Peyer's patch (tissue), 4 donors: ENCODE data around the gene FGF19. TPM values are rescaled to one million over a fixed set of nuclear protein-coding genes. Genes with fewer than 3 reads are reported as not detected.

Experiments
- DNase-seq, 3 donors: peaks; one replicate each; pipeline ENCODE4 v3.0.0-alpha.2; 2017 to 2019
- H3K27ac ChIP-seq, 4 donors: fragments of 200-600 bp; sonication (generic); one replicate each; pipeline ENCODE4 v1.5.1; 2016 to 2019
- H3K27me3 ChIP-seq, 2 donors: fragments of 200-600 bp; sonication (generic); one replicate each; pipeline ENCODE4 v1.5.1; 2019
- H3K36me3 ChIP-seq, 3 donors: fragments of 200-600 bp; sonication (generic); one replicate each; pipeline ENCODE4 v1.5.1; 2016 to 2019
- H3K4me1 ChIP-seq, 4 donors: fragments of 200-600 bp; sonication (generic); one replicate each; pipeline ENCODE4 v1.5.1; 2016 to 2019
- H3K4me3 ChIP-seq, 4 donors: fragments of 200-600 bp; sonication (generic); 1 replicate in 3 of 4; 2 replicates in 1 of 4; pipeline ENCODE4 v1.5.1; 2016 to 2019; ENCODE audit warnings: mild to moderate bottlenecking in 1 of 4
- H3K9me3 ChIP-seq, 4 donors: fragments of 200-600 bp; sonication (generic); one replicate each; pipeline ENCODE4 v1.5.1; 2016 to 2019; ENCODE audit warnings: mild to moderate bottlenecking in 1 of 4
- CTCF ChIP-seq, 6 experiments: fragments of 450-650 bp in 4 of 6; fragments of 200-600 bp in 2 of 6; sonication (generic) in 1 of 6; IDR thresholded peaks; one replicate each; pipeline ENCODE4 v1.5.1; 2017 to 2019; ENCODE audit warnings: antibody characterized with exemption in 6 of 6, mild to moderate bottlenecking in 3 of 6, moderate library complexity in 1 of 6
- POLR2A ChIP-seq, 2 donors: fragments of 450-650 bp; IDR thresholded peaks; one replicate each; pipeline ENCODE4 v1.5.1; 2017; ENCODE audit warnings: antibody characterized with exemption in 2 of 2, mild to moderate bottlenecking in 2 of 2, moderate library complexity in 2 of 2
- total RNA-seq, 4 donors: library from RNA; depleted of rRNA; stranded (reverse); fragments of >200 nt; gene quantifications; one replicate each; pipeline ENCODE4 v1.1.0, GENCODE V29; 2016

Gene FGF19
- total RNA-seq, 4 donors from 2014 or later = 3.2 to 4.9 TPM; not detected in 2

- no peak for DNase-seq
- peaks cover 0 to 27% of the 10 kb centered on the region in 2 donors for H3K27me3 ChIP-seq
- TF ChIP-seq POLR2A (IDR thresholded peaks at IDR 0.05) (no peak), CTCF (IDR thresholded peaks at IDR 0.05) (no peak)
- no peak overlapping the region for H3K27ac ChIP-seq
- peaks cover 0 to 69% (median 5%) of the 10 kb centered on the region in 4 donors for H3K4me1 ChIP-seq
- H3K36me3 ChIP-seq = no peaks in the 10 kb centered on the region
- H3K4me3 ChIP-seq = peak overlapping the region in 1 of 4 donors; percentile 47
- no peaks in the 10 kb centered on the region for H3K9me3 ChIP-seq
Measured at GRCh38 chr11:69703453-69703767, 412 bp downstream of the FGF19 start.

GRCh38 chr11:69702769-69703452, 911 bp downstream of the FGF19 start:
- DNase-seq = no peak
- H3K27me3 ChIP-seq = peaks cover 0 to 27% of the 10 kb centered on the region in 2 donors
- H3K4me1 ChIP-seq = peaks cover 0 to 69% (median 5%) of the 10 kb centered on the region in 4 donors
- H3K36me3 ChIP-seq = no peaks in the 10 kb centered on the region
- TF ChIP-seq POLR2A (IDR thresholded peaks at IDR 0.05) (no peak), CTCF (IDR thresholded peaks at IDR 0.05) (no peak)
- peak overlapping the region in 1 of 4 donors; percentile 47 for H3K4me3 ChIP-seq
- no peak overlapping the region for H3K27ac ChIP-seq
- no peaks in the 10 kb centered on the region for H3K9me3 ChIP-seq

GRCh38 chr11:69702239-69702691, 1.6 kb downstream of the FGF19 start:
- peak overlapping the region in 1 of 4 donors; percentile 47 for H3K4me3 ChIP-seq
- H3K9me3 ChIP-seq = no peaks in the 10 kb centered on the region
- no peak overlapping the region for H3K27ac ChIP-seq
- peaks cover 0 to 67% (median 5%) of the 10 kb centered on the region in 4 donors for H3K4me1 ChIP-seq
- H3K27me3 ChIP-seq = peaks cover 0 to 27% of the 10 kb centered on the region in 2 donors
- no peak for TF ChIP-seq POLR2A (IDR thresholded peaks at IDR 0.05)
- TF ChIP-seq CTCF (IDR thresholded peaks at IDR 0.05) = no peak
- no peaks in the 10 kb centered on the region for H3K36me3 ChIP-seq
- DNase-seq = no peak

GRCh38 chr11:69700278-69701140, 3.3 kb downstream of the FGF19 start:
- Histone ChIP-seq H3K4me3 (no peak overlapping the region), H3K4me1 (peaks cover 0 to 49% (median 5%) of the 10 kb centered on the region in 4 donors), H3K27ac (peak overlapping the region in 1 of 4 donors; percentile 23), H3K9me3 (no peaks in the 10 kb centered on the region), H3K36me3 (no peaks in the 10 kb centered on the region), H3K27me3 (peaks cover 0 to 27% of the 10 kb centered on the region in 2 donors)
- peak in 2 of 3 donors; percentile 82 to 83 for DNase-seq
- TF ChIP-seq POLR2A (IDR thresholded peaks at IDR 0.05) (no peak), CTCF (IDR thresholded peaks at IDR 0.05) (peak in 1 of 6 experiments; percentile 3)

- Histone ChIP-seq H3K36me3 (no peaks in the 10 kb centered on the region), H3K4me1 (peaks cover 0 to 36% (median 1%) of the 10 kb centered on the region in 4 donors), H3K27ac (no peak overlapping the region), H3K9me3 (no peaks in the 10 kb centered on the region), H3K4me3 (no peak overlapping the region), H3K27me3 (peaks cover 0 to 20% of the 10 kb centered on the region in 2 donors)
- DNase-seq = no peak
- TF ChIP-seq CTCF (IDR thresholded peaks at IDR 0.05) (no peak), POLR2A (IDR thresholded peaks at IDR 0.05) (no peak)
Measured at GRCh38 chr11:69699213-69699612, 4.6 kb downstream of the FGF19 start.
